GM18519 (cell line): ENCODE data around the gene POGLUT2.
"Not testable (repeated sequence)": the region's sequence is repeated elsewhere in the genome, so short reads cannot be mapped to it uniquely, and the experiment has no call there.

Experiments
- ATAC-seq: cut with Tn5 transposase; IDR thresholded peaks from one replicate; pipeline ENCODE4 v1.9.1; 2021; ENCODE audit warnings: mild to moderate bottlenecking, moderate library complexity; ENCODE audit not compliant: unreplicated experiment, low FRiP score

The POGLUT2 gene

GRCh38 chr13:102812611-102813287 lies 14.0 kb upstream of the POGLUT2 start:
- no peak for ATAC-seq

GRCh38 chr13:102807699-102808098 lies 8.9 kb upstream of the POGLUT2 start:
- ATAC-seq, result no peak

DNA sequence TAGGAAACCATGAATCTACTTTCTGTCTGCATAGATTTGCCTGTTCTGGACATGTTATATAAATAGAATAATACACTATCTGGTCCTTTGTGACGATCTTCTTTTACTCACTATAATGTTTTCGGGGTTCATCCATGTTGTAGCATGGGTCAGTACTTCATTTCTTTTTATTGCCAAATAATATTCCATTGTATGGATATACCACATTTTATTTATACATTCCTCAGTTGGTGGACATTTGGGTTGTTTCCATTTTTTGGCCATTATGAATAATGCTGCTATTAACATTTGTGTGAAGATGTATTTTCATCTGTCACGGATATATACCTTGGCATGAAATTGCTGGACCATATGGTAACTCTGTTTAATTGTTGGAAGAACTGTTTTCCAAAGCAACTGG lies 6.9 kb upstream of the POGLUT2 start:
- no peak for ATAC-seq

DNA sequence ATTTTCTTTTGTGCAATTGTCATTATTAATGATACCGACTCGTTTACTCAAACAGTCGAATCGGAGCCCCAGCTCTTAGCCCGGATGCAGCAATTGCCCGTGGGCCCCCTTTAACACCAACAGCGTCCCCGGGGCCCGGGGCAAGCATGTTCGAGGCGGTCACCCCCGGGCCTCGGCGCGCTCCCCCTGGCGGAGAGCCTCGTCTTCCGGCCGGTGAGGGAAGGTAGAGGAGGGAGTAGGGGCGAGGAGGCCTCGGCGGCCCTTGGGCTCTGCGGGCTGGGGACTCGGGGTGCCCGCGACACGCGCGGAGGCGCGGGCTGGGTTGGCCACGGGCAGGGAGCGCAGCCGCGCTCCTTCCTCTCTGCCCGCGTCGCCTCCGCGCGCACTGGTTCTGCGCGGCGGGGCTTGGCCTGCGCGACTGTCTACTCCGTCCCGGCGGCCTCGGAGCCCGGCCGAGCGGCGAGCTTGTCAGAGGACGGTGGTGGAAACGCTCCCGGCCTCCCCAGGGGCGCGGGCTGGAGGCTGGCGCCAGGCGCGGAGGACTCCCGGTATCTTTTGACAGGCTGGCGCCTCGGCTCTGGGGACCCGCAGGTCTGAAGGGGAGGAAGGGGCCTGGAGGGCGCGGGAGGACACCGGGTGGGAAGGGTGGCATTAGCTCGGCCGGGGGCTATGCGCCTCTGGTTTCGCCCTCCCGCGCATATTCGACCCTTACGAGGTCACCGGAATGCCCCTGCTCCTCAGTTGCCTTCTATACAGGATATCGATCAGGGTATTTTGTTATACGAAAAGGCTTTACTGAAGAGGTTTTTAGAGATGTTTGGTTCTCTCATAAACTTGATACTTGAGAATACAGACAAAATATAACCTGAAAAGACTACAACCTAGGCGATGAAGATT lies 1.6 kb upstream of the POGLUT2 start:
- peak; percentile 66 for ATAC-seq

GRCh38 chr13:102799426-102800144 lies 809 bp upstream of the POGLUT2 start:
- ATAC-seq, result peak; percentile 0

- no peak for ATAC-seq
Measured at GRCh38 chr13:102793611-102794355, 5.0 kb downstream of the POGLUT2 start.

GRCh38 chr13:102792396-102792795 lies 6.4 kb downstream of the POGLUT2 start:
- no peak for ATAC-seq

- ATAC-seq, result no peak
Measured at GRCh38 chr13:102788683-102789082, 10.1 kb downstream of the POGLUT2 start.

DNA sequence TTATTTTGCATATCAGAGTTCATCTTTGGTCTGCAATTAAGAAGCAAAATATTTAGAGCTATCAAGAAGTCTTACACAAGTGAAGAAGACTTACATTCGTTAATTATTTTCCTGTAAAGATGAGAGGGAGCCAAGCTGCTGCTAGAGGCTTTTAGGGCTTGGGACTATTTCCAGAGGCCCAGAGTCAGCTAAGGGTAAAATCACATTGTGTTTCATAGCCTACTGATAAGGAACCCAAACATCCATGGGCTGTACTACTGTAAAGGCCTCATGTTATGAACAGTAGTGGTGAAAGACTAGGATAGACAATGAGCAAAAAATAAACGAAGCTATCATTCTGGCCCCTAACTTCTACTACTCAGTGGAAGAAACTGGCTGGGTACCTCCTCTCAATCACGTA lies 14.3 kb downstream of the POGLUT2 start:
- no peak for ATAC-seq

- ATAC-seq, result no peak
Measured at GRCh38 chr13:102781591-102781990, 17.2 kb downstream of the POGLUT2 start.

GRCh38 chr13:102780656-102781055 lies 18.1 kb downstream of the POGLUT2 start:
- ATAC-seq, result not testable (repeated sequence)

GRCh38 chr13:102779436-102780159 lies 19.2 kb downstream of the POGLUT2 start:
- ATAC-seq, result no peak

GRCh38 chr13:102777736-102778135 lies 21.0 kb downstream of the POGLUT2 start:
- no peak for ATAC-seq

- no peak for ATAC-seq
Measured at GRCh38 chr13:102776271-102776670, 22.5 kb downstream of the POGLUT2 start.

DNA sequence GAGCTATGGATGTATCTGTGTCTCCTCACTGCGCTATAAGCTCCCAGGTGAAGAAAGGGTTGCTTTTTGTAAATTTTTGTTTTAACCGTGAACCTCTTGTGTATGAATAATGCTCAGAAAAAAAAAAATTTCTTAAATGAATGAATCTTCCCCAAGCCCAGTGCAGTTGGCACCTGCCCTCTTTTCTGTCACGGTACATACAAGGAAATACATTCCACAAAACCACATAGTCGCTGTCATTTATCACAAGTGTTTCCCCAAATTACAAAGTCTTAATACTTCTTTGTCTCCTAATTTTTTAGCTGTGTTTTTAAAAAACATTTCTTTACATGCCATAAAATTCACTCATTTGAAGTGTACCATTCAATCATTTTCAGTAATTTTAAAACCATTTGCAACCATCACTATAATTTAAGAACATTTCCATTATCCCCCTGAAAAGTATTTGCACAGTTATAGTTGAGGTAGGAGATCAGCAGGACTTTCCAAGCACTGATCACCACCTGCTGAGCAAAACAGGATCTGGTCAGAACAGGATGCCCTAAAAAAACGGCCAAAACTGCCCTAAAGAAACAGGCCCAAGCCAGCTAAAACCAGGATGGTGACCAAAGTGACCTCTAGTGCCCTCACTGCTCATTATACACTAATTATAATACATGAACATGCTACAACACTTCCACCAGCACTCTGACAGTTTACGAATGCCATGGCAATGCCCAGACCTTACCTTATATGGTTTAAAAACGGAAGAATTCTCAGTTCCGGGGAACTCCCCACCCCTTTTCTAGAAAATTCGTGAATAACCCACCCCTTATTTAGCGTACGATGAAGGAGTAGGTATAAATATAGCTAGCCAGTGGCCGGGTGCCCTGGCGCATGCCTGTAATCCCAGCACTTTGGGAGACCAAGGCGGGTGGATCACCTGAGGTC lies 23.9 kb downstream of the POGLUT2 start:
- no peak for ATAC-seq

DNA sequence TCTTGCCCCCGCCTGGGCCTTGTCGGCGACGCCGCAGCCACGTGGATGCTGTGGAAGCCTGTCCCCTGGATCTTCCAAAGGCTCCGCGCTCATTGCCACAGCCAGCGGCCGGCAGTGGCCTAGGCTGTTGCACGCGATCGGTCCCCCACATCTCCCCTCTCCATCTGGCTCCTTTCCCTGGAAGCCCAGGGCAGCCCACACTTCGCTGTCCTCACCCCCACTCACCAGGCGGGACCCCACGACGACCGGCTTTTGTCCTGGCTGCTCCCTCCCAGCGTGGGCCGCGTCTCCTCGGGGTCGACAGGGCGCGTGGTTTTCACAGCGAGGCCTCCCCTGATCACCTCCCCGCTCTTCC lies 24.6 kb downstream of the POGLUT2 start:
- ATAC-seq, result no peak

- peak; percentile 92 for ATAC-seq
Measured at GRCh38 chr13:102773441-102774213, 25.1 kb downstream of the POGLUT2 start, which contains the start of gene TEX30. TEX30 (minus strand) TSS chr13:102773786; CDS start chr13:102770026, 3,760 bp downstream.

DNA sequence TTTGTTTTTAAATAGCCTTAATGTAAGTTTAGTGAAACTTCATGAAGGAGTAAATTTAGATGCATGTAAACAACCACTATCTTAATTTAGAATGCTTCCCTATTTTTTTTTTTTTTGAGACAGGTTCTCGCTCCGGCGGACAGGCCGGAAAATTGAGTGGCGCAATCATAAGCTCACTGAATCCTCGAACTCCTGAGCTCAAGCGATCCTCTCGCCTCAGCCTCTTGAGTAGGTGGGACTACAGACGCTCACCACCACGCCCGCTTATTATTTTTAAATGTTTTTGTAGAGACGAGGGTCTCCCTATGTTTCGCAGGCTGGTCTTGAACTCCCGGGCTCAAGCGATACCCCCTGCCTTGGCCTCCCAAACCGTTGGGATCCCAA lies 26.7 kb downstream of the POGLUT2 start:
- ATAC-seq, result no peak
